HepG2 (cell line): ENCODE results near the gene EVC.

Experiments used
- CREB1 ChIP-seq, 2 experiments: fragments of 450-650 bp in 1 of 2; IDR thresholded peaks; 2 replicates each; pipeline ENCODE4 v1.6.1; 2016 to 2017; ENCODE audit warnings: control low read depth in 1 of 2, mild to moderate bottlenecking in 1 of 2, missing compliant biosample characterization in 1 of 2, missing genetic modification characterization in 1 of 2
- ISL2 ChIP-seq: sonication (generic); formaldehyde crosslinking; IDR thresholded peaks from 2 replicates; pipeline ENCODE4 v1.5.0; 2020; ENCODE audit warnings: missing genetic modification reagents
- U2AF2 ChIP-seq: fragments of 200-400 bp; formaldehyde crosslinking; IDR thresholded peaks from 2 replicates; pipeline ENCODE4 v1.6.1; 2017; ENCODE audit warnings: low read depth, mild to moderate bottlenecking, low read length
- TF ChIP-seq, protein P1 (sequence below): sonication (generic); formaldehyde crosslinking; IDR thresholded peaks from 2 replicates; pipeline ENCODE4 v1.8.1; 2023; ENCODE audit warnings: missing genetic modification reagents, inconsistent platforms, borderline replicate concordance
- TF ChIP-seq, protein P2 (sequence below): sonication (generic); formaldehyde crosslinking; IDR thresholded peaks from 2 replicates; pipeline ENCODE4 v1.4.0; 2020; ENCODE audit warnings: missing genetic modification reagents; ENCODE audit errors: not compliant biosample characterization
- TF ChIP-seq, protein P3 (sequence below): sonication (generic); formaldehyde crosslinking; IDR thresholded peaks from 2 replicates; pipeline ENCODE4 v1.5.0; 2020; ENCODE audit warnings: mild to moderate bottlenecking, missing genetic modification reagents, moderate library complexity

DNA sequence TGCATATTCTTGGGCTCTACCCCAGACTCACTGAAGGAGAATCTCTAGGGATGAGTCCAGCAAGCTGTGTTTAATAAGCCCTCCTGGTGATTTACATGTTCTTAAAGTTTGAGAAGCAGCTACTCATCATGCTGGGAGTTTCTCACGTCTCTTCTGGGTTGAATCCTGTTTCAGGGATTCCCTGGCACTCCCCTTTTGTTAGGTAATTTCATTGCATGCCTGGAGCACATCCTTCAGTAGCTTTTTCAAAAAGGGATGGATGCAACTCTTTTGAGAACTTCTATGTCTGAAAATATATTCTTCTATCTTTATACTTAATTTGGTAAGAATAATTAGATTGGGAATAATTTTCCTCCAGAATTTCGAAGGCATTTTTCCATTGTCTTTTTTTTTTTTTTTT, 4.4 kb downstream of the EVC start:
- TF ChIP-seq, protein P1, sequence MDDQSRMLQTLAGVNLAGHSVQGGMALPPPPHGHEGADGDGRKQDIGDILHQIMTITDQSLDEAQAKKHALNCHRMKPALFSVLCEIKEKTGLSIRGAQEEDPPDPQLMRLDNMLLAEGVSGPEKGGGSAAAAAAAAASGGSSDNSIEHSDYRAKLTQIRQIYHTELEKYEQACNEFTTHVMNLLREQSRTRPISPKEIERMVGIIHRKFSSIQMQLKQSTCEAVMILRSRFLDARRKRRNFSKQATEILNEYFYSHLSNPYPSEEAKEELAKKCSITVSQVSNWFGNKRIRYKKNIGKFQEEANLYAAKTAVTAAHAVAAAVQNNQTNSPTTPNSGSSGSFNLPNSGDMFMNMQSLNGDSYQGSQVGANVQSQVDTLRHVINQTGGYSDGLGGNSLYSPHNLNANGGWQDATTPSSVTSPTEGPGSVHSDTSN (CRISPR knock-in tag) = no peak
- TF ChIP-seq CREB1 (IDR thresholded peaks at IDR 0.05) = no peak
- TF ChIP-seq CREB1 (CRISPR knock-in tag; IDR thresholded peaks at IDR 0.05) = no peak
- TF ChIP-seq, protein P2, sequence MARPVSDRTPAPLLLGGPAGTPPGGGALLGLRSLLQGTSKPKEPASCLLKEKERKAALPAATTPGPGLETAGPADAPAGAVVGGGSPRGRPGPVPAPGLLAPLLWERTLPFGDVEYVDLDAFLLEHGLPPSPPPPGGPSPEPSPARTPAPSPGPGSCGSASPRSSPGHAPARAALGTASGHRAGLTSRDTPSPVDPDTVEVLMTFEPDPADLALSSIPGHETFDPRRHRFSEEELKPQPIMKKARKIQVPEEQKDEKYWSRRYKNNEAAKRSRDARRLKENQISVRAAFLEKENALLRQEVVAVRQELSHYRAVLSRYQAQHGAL (CRISPR knock-in tag) = no peak
- TF ChIP-seq, protein P3, sequence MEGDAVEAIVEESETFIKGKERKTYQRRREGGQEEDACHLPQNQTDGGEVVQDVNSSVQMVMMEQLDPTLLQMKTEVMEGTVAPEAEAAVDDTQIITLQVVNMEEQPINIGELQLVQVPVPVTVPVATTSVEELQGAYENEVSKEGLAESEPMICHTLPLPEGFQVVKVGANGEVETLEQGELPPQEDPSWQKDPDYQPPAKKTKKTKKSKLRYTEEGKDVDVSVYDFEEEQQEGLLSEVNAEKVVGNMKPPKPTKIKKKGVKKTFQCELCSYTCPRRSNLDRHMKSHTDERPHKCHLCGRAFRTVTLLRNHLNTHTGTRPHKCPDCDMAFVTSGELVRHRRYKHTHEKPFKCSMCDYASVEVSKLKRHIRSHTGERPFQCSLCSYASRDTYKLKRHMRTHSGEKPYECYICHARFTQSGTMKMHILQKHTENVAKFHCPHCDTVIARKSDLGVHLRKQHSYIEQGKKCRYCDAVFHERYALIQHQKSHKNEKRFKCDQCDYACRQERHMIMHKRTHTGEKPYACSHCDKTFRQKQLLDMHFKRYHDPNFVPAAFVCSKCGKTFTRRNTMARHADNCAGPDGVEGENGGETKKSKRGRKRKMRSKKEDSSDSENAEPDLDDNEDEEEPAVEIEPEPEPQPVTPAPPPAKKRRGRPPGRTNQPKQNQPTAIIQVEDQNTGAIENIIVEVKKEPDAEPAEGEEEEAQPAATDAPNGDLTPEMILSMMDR (CRISPR knock-in tag) = no peak
- TF ChIP-seq U2AF2 = no peak
- no peak for TF ChIP-seq ISL2 (CRISPR knock-in tag)
